ENCODE data around the gene PXDN.
A peak's percentile ranks its signal among the peaks of the same experiment; 100 is the strongest.

The PXDN gene

DNA sequence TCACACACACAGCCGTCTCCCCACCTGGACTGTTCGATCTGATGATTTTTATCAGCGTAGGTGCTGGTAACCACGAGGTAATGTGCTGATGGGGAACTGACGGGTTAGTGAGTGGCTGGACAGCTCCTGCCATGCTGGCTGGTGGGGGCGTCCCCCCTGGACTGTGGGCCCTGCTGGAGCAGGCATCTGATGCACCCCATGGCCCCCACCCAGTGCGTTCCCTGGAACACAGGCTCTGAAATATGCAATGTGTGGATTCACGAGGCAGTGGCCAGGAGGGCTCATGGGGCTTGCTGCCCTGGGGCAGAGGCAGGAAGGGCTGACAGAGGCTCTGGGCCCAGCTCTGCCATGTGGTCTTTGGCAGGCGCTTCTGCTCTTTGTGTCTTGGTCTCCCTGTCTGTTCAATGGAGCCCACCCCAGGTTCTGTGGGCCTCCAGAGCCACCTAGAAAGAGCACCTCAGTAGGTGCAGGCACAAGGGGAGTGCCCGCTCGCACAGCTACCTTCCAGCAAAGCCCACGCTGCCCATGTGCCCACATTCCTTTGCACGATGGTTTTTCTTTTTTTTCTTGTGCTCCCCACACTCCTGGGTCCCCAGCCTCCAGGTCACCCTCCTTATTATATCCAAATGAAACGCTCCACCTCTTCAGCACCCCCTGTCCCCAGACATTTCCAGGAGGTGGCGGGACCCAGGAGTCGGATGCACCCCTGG lies 10.3 kb upstream of the PXDN start:
- DNase-seq, result no peak

DNA sequence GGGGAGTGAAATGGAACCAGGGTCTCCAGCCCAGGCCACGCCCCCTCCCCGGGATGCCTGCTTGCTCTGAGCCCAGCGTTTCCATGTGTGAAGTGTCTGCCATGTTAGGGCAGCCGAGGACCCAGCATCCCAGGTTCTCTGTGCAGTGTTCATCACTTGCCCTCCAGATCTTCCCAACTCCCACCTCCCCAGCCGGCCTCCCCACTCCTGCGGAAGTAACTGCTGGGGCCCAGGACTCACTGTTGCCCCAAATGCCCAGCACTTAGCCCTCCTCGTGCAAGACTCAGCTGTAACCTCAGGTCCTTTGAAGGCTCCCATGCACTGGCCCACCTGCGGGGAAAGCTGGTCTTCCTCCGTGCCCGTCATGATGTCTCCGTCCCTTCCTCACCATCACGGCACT lies 9.7 kb upstream of the PXDN start:
- DNase-seq, result no peak

DNA sequence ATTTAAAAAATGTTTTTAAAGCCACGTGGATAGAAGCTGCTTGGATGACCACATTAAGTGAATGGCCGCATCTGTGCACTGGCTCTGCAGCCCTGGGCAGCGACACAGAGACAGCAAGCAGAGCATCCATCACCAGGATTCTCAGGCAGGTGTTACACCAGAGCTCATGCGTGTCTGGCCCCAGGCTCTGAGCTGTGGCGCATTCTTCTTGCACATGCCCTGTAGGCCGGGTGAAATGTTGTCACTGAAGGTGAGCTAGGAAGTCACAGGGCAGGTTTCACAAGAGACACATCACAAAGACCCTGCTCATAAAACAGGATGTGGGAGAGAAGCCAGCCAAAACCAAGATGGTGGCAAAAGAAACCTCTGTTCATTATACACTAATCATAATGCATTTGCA lies 8.4 kb upstream of the PXDN start:
- DNase-seq, result no peak

DNA sequence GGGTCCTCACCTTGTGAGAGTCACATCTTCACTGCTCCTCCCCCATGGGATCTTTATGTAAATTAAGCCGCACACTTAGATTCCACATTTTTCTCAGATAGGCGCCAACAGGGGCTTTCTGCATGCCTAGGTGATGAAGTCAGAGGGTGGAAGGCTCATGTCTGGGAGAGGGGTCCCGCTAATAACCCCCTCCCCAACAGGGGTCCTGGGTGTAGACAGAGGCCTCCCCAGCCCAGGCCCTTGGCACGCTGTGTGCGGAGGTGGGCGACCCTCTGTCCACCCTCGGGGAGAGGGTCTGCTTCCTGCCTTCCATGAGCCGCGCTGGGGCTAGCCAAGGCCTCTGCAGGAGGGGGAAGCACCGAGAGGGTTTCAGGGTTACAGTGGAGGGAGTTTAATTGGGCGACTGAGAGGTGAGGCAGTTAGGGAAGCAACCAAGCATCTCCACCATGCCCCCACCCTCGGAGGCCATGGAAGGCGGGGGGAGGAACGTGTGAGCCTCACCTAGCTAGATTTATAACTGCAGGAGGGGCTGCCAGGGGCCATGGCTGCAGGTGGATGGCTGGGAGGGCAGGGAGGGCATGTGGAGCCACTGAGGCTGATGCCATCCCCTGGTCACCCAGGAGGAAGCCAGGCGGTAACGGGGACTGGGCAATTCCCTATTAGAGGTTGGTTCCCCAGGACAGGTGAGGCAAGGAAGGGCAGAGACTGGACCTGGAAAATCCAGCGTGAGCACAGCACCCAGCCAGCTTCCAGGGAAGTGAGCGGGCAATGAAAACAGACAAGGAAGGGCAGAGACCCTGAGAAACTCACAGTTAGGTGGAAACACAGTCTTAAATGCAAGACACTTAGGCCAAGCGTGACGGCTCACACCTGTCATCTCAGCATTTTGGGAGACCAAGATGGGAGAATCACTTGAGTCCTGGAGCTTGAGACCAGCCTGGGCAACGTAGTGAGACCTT lies 7.7 kb upstream of the PXDN start:
- no peak for DNase-seq

DNA sequence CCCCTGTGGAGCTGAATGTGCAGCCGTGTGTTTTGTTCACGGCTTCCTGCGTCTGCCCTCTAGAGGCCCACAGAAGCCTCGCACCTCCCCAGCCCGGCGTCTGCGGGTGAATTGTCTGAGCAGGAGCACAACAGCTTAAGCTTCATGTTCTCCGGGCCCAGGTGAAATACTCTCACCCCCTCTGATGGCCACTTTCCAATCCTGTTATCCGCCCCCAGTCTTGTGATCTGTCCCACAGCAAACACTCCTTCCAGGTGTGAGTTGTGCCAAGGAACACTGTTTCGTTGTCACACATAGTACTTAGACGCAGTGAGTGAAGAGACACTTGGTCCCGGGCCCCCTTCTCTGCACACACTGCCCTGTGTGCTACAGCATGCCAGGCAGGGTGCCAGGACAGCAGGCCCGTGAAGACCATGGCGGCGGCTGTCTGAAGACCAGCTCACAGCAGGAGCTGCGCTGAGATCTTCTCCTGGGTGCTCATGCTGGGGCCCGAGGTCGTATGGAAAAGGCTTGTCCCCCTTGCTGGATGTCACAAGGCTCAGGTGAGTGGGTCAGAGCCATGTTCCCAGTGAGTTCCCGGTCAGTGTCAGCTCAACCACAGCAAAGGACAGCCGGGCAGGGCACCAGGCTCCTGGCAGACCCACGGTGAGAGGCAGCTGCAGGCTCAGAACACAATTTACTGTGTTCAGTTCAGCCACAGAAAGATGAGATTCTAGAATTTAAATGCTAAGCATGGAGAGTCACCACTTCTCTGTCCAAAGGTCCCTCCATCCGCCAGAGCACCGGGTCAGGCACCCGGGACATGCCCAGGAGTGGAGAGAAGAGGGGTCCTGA lies 6.8 kb upstream of the PXDN start:
- peak; percentile 90 for DNase-seq

DNA sequence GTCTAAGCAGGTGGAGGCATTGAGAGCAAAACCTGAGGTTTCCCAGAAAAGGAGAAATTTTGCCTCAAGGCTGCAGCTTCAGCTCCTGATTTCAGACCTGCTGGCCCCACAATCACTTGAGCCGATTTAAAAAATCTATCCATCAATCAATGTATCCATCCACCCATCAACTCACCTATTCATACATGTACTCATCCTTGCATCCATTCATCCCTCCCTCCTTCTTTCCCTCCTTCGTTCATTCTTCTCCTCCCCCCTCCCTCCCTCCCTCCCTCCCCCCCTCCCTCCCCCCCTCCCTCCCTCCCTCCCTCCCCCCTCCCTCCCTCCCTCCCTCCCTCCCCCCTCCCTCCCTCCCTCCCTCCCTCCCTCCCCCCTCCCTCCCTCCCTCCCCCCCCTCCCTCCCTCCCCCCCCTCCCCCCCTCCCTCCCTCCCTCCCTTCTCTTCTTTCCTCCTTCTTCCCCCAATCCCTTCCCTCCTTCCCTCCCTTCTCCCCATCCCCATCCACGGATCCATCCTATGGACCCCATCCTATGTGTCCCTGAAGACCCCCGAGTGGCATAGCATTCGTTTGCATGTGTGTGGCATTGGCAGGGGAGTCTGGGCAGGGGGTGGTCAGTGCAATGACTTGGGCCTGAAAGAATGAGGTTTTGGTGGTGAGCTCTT lies 6.1 kb upstream of the PXDN start:
- no peak for DNase-seq

DNA sequence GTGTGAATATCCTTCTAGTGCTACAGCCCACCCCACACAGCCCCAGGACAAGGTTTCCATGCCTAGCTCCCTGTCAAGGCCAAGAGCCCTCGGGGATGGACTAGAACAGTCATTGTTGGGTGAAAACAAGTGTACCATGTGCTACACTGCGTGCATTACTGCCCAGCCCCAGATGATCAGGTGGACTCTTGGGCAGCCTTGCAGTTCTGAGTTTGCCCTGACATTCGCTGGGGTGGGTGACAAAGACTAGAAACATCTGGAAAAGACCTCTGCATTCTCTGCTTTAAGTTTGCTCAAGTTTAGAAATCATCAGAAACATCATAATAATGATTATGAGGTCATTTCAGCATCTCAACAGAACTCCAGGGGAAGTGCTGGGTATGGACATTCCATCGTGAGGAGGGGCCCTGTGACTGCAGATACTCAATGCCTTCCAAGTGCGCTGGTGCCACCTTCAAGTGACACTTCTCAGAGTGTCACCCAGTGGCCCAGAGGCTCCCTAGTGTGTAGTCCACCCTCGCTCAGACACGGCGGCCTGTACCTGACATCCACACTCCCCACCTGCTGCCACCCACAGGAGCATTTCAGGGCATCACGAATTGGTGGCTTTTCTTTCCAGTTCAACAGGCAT lies 5.3 kb upstream of the PXDN start:
- no peak for DNase-seq

DNA sequence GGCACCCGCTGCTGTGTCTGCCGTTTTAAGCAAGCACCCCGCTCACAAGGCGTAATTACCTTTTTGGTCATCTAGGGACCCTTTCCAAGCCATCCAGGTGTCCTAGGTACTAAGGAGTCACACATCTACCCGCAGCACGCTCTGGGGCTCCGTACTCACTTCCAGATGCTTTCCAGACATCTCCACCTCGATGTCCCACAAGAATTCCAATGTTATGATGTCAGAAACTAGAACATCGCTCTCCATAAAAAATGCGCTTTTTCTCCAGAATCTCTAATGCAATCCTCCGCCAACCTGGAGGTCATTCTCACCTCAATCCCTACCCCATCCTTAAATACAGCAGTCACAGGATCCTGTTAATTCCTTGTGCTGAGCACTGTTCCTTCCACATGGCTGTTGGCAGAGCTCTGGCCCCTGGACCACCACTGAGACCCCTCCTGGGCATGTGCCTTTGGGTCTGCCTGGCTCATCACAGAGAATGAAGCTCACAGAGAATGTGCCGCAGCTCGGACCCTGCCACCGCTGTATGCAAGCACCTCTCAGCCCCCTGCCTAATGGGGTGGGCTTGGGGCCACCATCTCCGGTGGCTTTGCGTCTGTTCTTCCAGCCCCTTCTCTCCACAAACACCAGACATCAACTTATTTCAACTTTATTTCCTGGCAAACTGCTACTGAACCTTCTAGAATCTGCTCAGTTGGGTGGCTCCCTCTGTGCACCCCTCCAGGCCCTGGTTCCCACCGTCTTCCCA lies 4.6 kb upstream of the PXDN start:
- peak; percentile 72 for DNase-seq

DNA sequence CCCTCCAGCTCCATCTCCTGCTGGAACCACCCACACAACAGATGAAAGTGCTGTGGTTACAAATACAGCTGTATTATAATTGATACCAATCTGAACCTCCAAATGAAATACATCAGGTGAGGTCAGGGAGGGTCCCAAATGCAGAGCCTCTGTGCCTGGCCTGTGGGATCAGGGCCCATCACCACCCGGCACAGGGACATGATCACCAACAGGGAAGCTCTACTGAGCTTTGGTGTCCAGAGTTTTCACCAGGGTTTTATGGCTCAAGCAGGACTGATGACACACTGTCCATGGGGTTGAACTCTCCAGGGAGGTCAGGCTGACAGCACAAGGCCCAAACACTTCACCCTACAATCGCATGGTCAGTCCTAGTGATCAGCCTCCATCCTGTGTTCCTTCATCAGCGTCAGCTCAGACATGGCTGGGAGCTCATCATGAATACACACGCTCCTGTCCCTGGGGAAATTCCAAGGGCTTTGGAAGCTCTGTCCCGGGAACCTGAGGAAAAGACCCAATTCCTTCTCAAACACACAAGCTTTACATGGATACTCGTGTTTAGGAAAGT lies 3.9 kb upstream of the PXDN start:
- DNase-seq, result no peak

DNA sequence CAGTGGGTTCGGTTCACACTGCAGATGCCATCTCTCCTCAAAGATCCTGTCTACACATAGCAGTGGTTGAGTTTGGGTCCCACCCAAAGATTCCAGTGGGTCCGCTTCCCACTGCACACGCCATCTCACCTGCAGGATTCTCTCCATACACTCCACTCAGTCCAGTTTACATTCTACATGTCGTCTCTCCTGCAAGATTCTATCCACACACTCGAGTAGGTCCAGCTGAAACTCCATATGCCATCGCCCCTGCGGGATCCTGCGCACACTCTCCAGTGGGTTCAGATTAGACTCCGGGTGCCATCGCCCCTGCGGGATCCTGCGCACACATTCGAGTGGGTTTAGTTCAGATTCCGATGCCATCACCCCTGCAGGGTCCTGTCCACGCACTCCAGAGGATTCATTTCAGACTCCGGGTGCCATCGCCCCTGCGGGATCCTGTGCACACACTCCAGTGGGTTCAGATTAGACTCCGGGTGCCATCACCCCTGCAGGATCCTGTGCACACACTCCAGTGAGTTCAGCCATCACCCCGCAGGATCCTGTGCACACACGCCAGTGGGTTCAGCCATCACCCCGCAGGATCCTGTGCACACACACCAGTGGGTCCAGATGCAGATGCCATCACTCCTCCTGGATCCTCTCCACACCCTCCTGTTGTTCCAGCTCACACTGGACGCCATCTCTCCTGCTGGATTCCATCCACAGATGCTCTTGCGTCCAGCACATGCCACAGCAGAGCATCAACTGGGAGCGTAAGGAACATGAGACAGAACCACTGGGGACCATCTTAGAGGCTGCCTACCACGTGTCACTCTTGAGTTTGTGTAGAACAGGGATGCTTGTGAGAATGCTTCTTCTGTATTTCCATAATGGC lies 3.0 kb upstream of the PXDN start:
- DNase-seq, result no peak

DNA sequence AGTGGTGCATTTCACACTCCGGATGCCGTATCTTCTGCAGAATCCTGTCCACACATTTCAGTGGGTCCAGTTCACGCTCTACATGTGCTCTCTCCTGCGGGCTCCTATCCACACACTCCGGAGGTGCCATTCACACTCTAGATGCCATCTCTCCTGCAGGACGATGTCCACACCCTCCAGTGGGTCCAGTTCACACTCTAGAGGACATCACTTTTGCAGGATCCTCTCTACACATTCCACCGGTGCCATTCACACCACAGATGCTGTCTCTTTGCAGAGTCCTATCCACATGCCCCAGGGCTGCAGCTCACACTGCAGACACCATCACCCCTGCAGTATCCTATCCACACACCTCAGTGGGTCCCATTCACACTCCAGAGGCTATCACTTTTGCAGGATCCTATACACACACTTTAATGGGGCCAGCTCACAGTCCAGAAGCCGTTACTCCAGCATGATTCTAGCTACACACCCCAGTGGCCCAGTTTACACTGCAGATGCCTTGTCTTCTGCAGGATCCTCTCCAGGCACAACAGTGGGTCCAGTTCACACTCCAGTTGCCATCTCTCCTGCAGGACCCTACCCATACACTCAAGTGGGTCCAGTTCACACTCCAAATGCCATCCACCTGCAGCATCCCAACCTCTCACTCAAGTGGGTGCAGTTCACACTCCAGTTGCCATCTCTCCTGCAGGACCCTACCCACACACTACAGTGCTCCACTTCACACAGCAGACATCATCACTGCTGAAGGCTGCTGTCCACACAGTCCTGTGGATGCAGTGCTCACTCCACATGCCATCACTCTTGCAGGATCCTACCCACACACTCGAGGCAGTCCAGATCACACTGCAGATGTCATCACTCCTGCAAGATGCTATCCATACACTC lies 2.1 kb upstream of the PXDN start:
- DNase-seq, result no peak

DNA sequence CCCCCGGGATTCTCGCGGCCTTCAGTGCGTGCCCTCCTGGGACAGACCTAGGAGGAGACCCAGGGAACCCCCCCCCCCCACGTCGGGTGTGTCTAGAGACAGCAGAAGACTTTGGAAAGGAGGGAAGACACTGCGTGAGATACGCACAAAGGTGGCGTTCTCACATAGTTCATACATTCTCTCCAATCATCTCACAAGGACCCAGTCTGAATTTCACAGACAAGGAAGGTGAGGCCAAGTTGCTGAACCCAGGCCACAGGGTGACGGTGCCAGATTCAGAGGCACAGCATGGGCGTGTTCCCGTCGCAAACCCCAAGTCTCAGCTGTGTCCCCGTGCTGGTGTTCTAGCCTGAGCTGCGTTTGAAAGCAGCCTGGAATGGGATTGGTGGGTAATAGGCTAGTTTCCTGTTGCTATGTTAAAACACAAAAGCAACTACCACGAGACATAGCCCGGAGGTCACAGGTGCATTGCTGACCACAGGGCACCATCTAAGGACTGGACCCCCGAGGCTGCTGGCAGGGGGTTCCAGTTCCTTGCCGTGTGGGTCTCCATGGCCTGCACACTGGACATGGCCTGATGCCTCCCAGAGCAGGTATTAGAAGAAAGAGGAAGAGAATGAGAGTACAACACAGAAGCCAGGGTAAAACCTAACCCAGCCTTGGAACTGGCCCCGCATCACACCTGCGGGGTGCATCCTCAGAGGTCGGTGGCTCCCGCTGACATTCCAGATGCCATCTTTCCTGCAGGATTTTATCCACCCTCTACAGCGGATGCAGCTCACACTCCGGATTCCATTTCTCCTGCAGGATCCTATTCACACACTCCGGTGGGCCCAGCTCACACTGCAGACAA lies 1.1 kb upstream of the PXDN start:
- DNase-seq, result no peak

DNA sequence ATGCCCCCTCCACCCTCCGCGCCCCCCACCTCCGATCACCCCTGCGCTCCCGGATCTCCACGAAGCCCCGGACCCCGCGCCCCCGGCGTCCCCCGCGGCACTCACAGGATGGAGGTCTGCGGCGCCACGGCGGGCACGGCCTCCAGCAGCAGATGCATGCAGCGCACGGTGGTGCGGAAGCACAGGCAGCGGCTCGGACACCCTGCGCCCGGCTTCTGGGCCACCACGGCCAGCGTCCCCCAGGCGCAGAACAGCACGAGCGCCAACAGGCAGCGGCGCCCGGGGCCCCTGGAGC lies 217 bp downstream of the PXDN start:
- no peak for DNase-seq

DNA sequence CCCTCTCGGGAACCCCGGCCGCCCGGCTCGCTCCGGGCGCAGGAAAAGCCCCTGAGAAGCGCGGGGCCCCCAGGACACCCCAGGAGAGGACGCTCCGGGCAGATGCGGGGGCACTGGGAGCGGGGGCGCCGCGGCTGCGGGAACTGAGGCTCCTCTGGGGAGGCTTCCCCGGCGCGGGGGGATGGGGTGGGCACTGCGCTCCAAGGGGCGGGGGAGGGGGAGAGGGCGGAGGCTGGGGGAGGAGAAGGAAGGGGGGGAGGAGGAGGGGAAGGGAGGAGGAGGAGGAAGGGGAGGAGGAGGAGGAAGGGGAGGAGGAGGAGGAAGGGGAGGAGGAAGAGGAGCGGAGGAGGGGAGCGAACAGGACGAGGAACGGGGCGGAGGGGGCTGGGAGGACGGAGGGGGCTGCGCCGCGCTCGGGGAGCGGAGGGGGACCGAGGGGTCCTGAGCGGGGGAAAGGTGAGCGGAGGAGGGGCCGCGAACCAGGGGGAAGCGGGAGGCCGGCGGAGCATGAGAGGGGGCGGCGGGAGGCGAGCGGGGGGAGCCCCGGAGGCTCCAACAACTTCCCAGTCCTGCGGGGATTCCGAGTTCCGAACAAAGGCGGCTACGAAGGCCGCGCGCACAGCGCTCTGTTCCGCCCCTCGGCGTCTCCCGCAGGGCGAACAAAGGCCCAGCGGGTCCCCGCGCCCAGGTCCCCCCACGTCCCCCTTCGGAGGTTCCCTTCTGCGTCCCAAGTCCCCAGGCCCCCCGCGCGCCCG lies 742 bp downstream of the PXDN start:
- DNase-seq, result peak; percentile 75

DNA sequence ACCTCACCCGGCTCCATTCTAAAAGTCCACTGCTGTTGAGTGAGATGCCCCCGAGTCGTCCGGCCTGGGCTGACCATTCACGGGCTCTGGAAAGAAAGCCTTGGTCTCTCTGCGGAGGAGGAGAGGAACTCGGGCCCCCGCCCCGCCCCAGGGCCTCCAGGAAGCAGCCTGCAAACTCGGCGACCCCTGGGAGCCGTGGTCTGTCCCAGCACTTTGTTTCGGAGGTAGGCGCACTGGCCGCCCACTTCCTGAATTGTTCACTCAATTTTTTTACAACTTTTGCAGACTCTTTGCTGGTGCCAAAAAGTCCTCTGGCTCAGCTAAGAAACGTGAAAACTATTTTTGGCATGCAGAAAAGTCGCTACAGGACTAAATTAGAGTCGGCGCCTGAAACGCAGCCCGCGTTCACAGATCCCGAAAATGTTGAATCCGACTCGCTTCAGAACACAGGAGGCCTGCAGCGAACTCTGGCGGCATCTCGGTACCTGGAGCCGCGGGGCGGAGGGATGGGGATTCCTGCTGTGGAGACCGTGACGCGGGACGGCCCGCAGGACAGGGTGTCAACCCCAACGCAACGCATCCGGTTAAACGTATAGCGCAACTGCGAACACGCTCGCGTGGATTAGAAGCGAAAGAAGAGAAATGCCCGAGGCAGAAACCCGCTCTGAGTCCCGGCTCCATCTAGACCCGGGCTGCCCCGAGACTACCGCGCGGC lies 1.5 kb downstream of the PXDN start:
- DNase-seq, result peak; percentile 97

DNA sequence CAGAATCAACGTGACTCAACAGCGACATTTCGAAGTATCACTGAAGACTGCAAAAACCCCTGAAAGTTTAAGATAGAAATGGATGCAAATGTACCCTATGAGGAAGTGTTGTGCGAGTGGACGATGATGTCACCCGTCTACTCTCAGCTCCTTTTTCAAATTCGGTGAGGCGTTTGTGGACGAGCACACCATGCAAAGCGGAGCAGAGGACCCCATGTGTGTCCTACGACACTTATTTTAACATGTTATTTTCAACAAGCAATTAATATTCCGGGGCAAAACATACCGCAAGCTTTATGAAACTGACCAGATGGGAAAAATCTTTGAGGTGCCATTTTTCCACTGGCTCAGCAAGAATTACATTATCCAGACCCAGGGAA lies 2.0 kb downstream of the PXDN start:
- peak; percentile 32 for DNase-seq

DNA sequence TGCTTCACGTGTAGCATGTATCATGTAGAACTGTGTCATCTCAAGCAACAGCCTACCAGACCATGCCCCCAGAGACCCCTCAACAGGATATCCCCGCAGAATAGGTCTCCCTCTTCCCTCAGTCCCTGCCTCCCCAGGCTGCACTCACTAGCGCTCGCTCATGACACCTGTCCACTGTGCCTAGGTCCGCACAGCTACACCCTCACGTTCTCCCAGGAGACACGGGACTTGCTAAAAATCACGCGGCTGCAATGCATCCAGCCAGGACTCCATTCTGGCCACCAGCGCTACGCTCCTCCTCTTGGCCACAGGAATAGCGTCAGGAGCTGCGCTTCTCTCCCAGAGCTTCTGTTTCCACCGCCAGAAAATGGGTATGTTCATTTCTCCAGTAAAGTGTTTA lies 2.5 kb downstream of the PXDN start:
- no peak for DNase-seq
